A549 (cell line): ENCODE measurements around the gene CRADD. TPM values are rescaled to one million over a fixed set of nuclear protein-coding genes. Genes with fewer than 3 reads are reported as not detected.
"Not testable (repeated sequence)": the region's sequence is repeated elsewhere in the genome, so short reads cannot be mapped to it uniquely, and the experiment has no call there.

Source experiments
- ATAC-seq, 2 experiments: fragments of 200-7000 bp in 1 of 2; fragments of >200 bp in 1 of 2; cut with Nextera tagmentation in 1 of 2; cut with Tn5 transposase in 1 of 2; 3 replicates each; pipeline versions ENCODE4 v1.8.0 to v1.9.1; 2018 to 2020; ENCODE audit warnings: mild to moderate bottlenecking in 1 of 2, moderate library complexity in 1 of 2
- CTCF ChIA-PET: fragments of 300-600 bp; sonication (Branson Sonifier 250); formaldehyde crosslinking; extraction: SDS; loops from one replicate; lab custom pipeline; 2021; ENCODE audit warnings: antibody characterized with exemption, inconsistent platforms; lab: Yijun Ruan, JAX
- POLR2A ChIA-PET: fragments of 350-600 bp; formaldehyde crosslinking; extraction: SDS; loops from one replicate; lab custom pipeline; 2021; ENCODE audit warnings: antibody characterized with exemption, inconsistent platforms; lab: Yijun Ruan, JAX
- DNase-seq, 2 experiments: peaks; one replicate each; pipeline versions ENCODE4 v3.0.0 to v3.0.0-alpha.2; 2011 to 2016; ENCODE audit warnings: low read depth in 1 of 2, low spot score in 1 of 2
- FAIRE-seq: peaks from 2 replicates; lab custom pipeline; 2011; peaks lifted over from hg19 to GRCh38; lab: Jason Lieb, UNC
- H3K27ac ChIP-seq, 2 experiments: fragments of >200 bp; sonication (Bioruptor Twin); formaldehyde crosslinking; 3 replicates each; pipeline ENCODE4 v1.5.1; 2016 to 2017
- H3K4me1 ChIP-seq: fragments of >200 bp; sonication (Bioruptor Twin); formaldehyde crosslinking; 3 replicates; pipeline ENCODE4 v1.6.1; 2016
- H3K4me2 ChIP-seq: fragments of >200 bp; sonication (Bioruptor Twin); formaldehyde crosslinking; 3 replicates; pipeline ENCODE4 v1.6.1; 2016
- H3K4me3 ChIP-seq: fragments of >200 bp; sonication (Bioruptor Twin); formaldehyde crosslinking; 3 replicates; pipeline ENCODE4 v1.5.1; 2016
- H3K9me3 ChIP-seq: fragments of >200 bp; sonication (Bioruptor Twin); formaldehyde crosslinking; 3 replicates; pipeline ENCODE4 v1.6.1; 2016
- CBX8 ChIP-seq: fragments of 200-600 bp; sonication (generic); IDR thresholded peaks from 2 replicates; pipeline ENCODE4 v1.6.1; 2016
- EHF ChIP-seq: fragments of 250-450 bp; sonication (Bioruptor Pico); IDR thresholded peaks from 2 replicates; pipeline ENCODE4 v1.5.0; 2020; ENCODE audit warnings: mild to moderate bottlenecking
- FOXS1 ChIP-seq: fragments of 250-450 bp; sonication (Bioruptor Pico); IDR thresholded peaks from 2 replicates; pipeline ENCODE4 v1.5.0; 2020; ENCODE audit warnings: mild to moderate bottlenecking, moderate library complexity
- HDAC2 ChIP-seq: fragments of 200-600 bp; sonication (generic); IDR thresholded peaks from 2 replicates; pipeline ENCODE4 v1.6.1; 2016
- HOXA7 ChIP-seq: fragments of 250-450 bp; sonication (Bioruptor Pico); IDR thresholded peaks from 2 replicates; pipeline ENCODE4 v1.5.0; 2020; ENCODE audit warnings: mild to moderate bottlenecking, moderate library complexity
- KDM5A ChIP-seq: fragments of 200-600 bp; sonication (generic); IDR thresholded peaks from 2 replicates; pipeline ENCODE4 v1.6.1; 2016; ENCODE audit warnings: antibody characterized with exemption, mild to moderate bottlenecking
- NPAS2 ChIP-seq: fragments of 250-450 bp; sonication (Bioruptor Pico); IDR thresholded peaks from 2 replicates; pipeline ENCODE4 v1.8.0; 2022; ENCODE audit warnings: mild to moderate bottlenecking, moderate library complexity, borderline replicate concordance
- RFX5 ChIP-seq: fragments of 450-650 bp; IDR thresholded peaks from 2 replicates; pipeline ENCODE4 v1.7.1; 2014; ENCODE audit warnings: antibody characterized with exemption, mild to moderate bottlenecking, moderate library complexity
- TFCP2L1 ChIP-seq: fragments of 250-450 bp; sonication (Bioruptor Pico); IDR thresholded peaks from 2 replicates; pipeline ENCODE4 v1.5.0; 2021; ENCODE audit warnings: mild to moderate bottlenecking
- ZC3H11A ChIP-seq: fragments of 450-650 bp; IDR thresholded peaks from 2 replicates; pipeline ENCODE4 v1.6.1; 2014; ENCODE audit warnings: antibody characterized with exemption, mild to moderate bottlenecking
- ZNF302 ChIP-seq: fragments of 250-450 bp; sonication (Bioruptor Pico); IDR thresholded peaks from 2 replicates; pipeline ENCODE4 v1.9.0; 2021; ENCODE audit warnings: inconsistent platforms, mild to moderate bottlenecking, moderate library complexity
- WGBS: methylation state at CpG from one replicate; pipeline ENCODE4 v1.1.6; 2017; ENCODE audit errors: missing lambda C conversion rate; 5-methylcytosine and 5-hydroxymethylcytosine counted together
- polyA plus RNA-seq, 4 experiments: library from polyadenylated mRNA; depleted of rRNA in 3 of 4; stranded (reverse); fragments of >200 nt; fragmentation: RNase III in 1 of 4; extraction: RNeasy Plus Mini Kit Qiagen cat#74134 plus additional on column Dnase treatment in 1 of 4; gene quantifications; 2 replicates in 3 of 4; 3 replicates in 1 of 4; pipeline ENCODE4 v1.2.3, GENCODE V29; 2011 to 2017
- TF ChIP-seq, protein P1 (sequence below): IDR thresholded peaks from 2 replicates; pipeline ENCODE4 v1.6.1; 2012
- TF ChIP-seq, protein P2 (sequence below): fragments of 250-450 bp; sonication (Bioruptor Pico); IDR thresholded peaks from 2 replicates; pipeline ENCODE4 v1.5.0; 2021; ENCODE audit warnings: mild to moderate bottlenecking, moderate library complexity, borderline replicate concordance
- TF ChIP-seq, protein P3 (sequence below): fragments of 150-350 bp; IDR thresholded peaks from 2 replicates; pipeline ENCODE4 v1.6.1; 2014; ENCODE audit warnings: low read depth, mild to moderate bottlenecking, low read length
- TF ChIP-seq, protein P4 (sequence below): fragments of >200 bp; sonication (Bioruptor Twin); formaldehyde crosslinking; IDR thresholded peaks from 3 replicates; pipeline ENCODE4 v1.6.1; 2016

CRADD gene
- polyA plus RNA-seq, 2 of the 4 experiments (the other 2 are of a cell fraction): 13.2 to 23.0 TPM

DNA sequence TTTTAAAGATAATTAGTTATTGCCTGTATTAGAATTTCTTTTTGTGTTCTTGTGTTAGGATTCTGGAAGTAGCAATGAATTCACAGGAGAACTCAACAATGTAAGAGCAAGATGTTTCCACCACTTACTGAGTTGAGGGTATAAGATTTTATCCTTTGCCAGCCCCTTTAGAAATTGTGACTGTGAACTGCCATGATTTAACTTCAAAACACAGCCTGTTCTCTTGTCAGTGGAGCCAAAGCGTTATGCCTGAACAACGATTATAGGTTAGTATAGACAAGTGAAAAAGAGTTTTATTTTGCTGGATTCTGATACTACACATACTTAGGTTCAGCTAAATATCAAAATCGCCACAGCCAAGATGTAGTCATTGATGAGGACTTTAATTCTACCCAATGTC lies 101.6 kb downstream of the CRADD start:
- no peak for FAIRE-seq
- ATAC-seq: no peak
- TF ChIP-seq KDM5A (no peak), RFX5 (no peak), TFCP2L1 (no peak), EHF (CRISPR knock-in tag) (no peak), ZC3H11A (no peak), HOXA7 (CRISPR knock-in tag) (no peak)
- Histone ChIP-seq H3K4me3 (no peak overlapping the region), H3K4me1 (peaks cover 23% of the 10 kb centered on the region), H3K4me2 (no peak overlapping the region), H3K27ac (peak overlapping the region in 1 of 2 experiments; percentile 32; a peak in 1 of 6 replicates), H3K9me3 (no peaks in the 10 kb centered on the region)
- DNase-seq: no peak
- POLR2A ChIA-PET: no interaction called here
- WGBS: 84% methylated on average over 3 of the region's 3 CpGs
- CTCF ChIA-PET: interaction anchor here (0.6 to 2.9 kb wide), 3 partner anchors 12 to 325 kb away, joined by 3 to 11 read pairs (median 3); no protein-coding TSS in a partner anchor

DNA sequence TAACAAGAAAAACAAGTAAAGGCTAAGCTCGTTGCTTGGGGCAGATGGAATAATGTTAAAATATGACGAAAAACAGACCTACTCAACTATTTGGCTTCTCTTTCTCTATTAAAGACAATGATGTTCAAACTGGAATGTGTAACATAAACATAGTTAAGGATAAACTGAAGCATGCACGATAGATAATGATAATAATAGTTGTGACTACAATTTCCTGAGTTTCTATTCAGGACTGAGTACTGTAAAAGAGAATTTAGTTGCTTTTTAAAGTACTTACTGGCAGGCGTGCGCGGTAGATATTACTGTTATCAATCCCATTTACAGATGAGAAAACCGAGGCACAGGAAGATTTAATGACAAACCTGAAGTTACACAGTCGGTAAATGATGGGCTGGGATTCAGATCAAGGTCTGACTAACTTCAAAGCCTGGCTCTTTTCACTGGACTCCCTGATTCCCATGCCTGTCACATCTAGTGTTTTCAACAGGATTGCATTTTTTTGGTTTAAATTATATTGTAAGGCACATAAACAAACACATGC lies 103.0 kb downstream of the CRADD start:
- CTCF ChIA-PET: interaction anchor here (0.6 to 1.0 kb wide), 2 partner anchors 13 to 322 kb away, joined by 3 to 5 read pairs; no protein-coding TSS in a partner anchor
- DNase-seq (no peak), FAIRE-seq (no peak), ATAC-seq (no peak)
- Histone ChIP-seq H3K4me2 (no peak overlapping the region), H3K9me3 (no peaks in the 10 kb centered on the region), H3K4me1 (peaks cover 34% of the 10 kb centered on the region), H3K27ac (peak overlapping the region in 1 of 2 experiments; percentile 42; a peak in 2 of 6 replicates), H3K4me3 (no peak overlapping the region)
- 82% methylated on average over 8 of the region's 8 CpGs for WGBS
- POLR2A ChIA-PET: no interaction called here
- TF ChIP-seq, protein P1, sequence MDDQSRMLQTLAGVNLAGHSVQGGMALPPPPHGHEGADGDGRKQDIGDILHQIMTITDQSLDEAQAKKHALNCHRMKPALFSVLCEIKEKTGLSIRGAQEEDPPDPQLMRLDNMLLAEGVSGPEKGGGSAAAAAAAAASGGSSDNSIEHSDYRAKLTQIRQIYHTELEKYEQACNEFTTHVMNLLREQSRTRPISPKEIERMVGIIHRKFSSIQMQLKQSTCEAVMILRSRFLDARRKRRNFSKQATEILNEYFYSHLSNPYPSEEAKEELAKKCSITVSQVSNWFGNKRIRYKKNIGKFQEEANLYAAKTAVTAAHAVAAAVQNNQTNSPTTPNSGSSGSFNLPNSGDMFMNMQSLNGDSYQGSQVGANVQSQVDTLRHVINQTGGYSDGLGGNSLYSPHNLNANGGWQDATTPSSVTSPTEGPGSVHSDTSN: no peak
- TF ChIP-seq FOXS1 (CRISPR knock-in tag) (no peak), HDAC2 (no peak), ZNF302 (CRISPR knock-in tag) (no peak), CBX8 (no peak), NPAS2 (CRISPR knock-in tag) (no peak)
- TF ChIP-seq, protein P2, sequence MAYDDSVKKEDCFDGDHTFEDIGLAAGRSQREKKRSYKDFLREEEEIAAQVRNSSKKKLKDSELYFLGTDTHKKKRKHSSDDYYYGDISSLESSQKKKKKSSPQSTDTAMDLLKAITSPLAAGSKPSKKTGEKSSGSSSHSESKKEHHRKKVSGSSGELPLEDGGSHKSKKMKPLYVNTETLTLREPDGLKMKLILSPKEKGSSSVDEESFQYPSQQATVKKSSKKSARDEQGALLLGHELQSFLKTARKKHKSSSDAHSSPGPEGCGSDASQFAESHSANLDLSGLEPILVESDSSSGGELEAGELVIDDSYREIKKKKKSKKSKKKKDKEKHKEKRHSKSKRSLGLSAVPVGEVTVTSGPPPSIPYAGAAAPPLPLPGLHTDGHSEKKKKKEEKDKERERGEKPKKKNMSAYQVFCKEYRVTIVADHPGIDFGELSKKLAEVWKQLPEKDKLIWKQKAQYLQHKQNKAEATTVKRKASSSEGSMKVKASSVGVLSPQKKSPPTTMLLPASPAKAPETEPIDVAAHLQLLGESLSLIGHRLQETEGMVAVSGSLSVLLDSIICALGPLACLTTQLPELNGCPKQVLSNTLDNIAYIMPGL (CRISPR knock-in tag): no peak
- TF ChIP-seq, protein P3, sequence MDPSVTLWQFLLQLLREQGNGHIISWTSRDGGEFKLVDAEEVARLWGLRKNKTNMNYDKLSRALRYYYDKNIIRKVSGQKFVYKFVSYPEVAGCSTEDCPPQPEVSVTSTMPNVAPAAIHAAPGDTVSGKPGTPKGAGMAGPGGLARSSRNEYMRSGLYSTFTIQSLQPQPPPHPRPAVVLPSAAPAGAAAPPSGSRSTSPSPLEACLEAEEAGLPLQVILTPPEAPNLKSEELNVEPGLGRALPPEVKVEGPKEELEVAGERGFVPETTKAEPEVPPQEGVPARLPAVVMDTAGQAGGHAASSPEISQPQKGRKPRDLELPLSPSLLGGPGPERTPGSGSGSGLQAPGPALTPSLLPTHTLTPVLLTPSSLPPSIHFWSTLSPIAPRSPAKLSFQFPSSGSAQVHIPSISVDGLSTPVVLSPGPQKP: no peak
- TF ChIP-seq, protein P4, sequence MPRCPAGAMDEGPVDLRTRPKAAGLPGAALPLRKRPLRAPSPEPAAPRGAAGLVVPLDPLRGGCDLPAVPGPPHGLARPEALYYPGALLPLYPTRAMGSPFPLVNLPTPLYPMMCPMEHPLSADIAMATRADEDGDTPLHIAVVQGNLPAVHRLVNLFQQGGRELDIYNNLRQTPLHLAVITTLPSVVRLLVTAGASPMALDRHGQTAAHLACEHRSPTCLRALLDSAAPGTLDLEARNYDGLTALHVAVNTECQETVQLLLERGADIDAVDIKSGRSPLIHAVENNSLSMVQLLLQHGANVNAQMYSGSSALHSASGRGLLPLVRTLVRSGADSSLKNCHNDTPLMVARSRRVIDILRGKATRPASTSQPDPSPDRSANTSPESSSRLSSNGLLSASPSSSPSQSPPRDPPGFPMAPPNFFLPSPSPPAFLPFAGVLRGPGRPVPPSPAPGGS: no peak

DNA sequence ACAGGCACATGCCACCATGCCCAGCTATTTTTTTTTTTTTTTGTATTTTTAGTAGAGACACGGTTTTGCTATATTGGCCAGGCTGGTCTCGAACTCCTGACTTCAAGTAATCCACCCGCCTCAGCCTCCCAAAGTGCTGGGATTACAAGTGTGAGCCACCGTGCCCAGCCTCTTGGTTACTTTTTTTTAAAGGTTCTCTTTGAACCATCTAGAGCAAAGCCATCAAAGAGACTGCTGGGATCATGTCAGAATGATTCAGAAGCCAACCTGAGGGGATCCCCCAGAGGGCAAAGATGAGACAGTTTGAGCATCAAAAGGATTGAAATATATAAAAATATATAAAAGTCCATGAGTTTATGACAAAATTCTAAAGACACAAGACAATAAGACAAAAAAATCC lies 103.7 kb downstream of the CRADD start:
- 85% methylated on average over 4 of the region's 4 CpGs for WGBS
- FAIRE-seq, DNase-seq, H3K4me3 ChIP-seq, H3K9me3 ChIP-seq, ATAC-seq, H3K4me2 ChIP-seq, CTCF ChIA-PET, POLR2A ChIA-PET: not testable (repeated sequence)
- Histone ChIP-seq H3K4me1 (peaks cover 40% of the 10 kb centered on the region), H3K27ac (peak overlapping the region in 1 of 2 experiments; percentile 42; a peak in 3 of 6 replicates)

DNA sequence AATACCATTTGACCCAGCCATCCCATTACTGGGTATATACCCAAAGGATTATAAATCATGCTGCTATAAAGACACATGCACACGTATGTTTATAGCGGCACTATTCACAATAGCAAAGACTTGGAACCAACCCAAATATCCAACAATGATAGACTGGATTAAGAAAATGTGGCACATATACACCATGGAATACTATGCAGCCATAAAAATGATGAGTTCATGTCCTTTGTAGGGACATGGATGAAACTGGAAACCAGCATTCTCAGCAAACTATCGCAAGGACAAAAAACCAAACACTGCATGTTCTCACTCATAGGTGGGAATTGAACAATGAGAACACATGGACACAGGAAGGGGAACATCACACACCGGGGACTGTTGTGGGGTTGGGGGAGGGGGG lies 104.8 kb downstream of the CRADD start:
- POLR2A ChIA-PET, CTCF ChIA-PET, DNase-seq, H3K4me3 ChIP-seq, H3K4me2 ChIP-seq, ATAC-seq, H3K9me3 ChIP-seq, FAIRE-seq, H3K27ac ChIP-seq: not testable (repeated sequence)
- H3K4me1 ChIP-seq: peaks cover 47% of the 10 kb centered on the region
- WGBS: 100% methylated on average over 3 of the region's 4 CpGs
